Measurements from ENCODE around the gene DCAF5. TPM values are rescaled to one million over a fixed set of nuclear protein-coding genes. Genes with fewer than 3 reads are reported as not detected.
"Not testable (repeated sequence)": the region's sequence is repeated elsewhere in the genome, so short reads cannot be mapped to it uniquely, and the experiment has no call there.

The DCAF5 gene
- total RNA-seq, 2 donors from 2014 or later = 20.5 to 25.4 TPM

- Histone ChIP-seq H3K4me3 (no peak overlapping the region), H3K27ac (no peak overlapping the region), H3K27me3 (no peaks in the 10 kb centered on the region), H3K36me3 (replicated peaks in 1 of 2; ENCODE audit: insufficient read depth in 1 of 2, low read depth in 2 of 2) (no peaks in the 10 kb centered on the region), H3K9me3 (no peaks in the 10 kb centered on the region), H3K4me1 (peaks cover 11% of the 10 kb centered on the region)
- TF ChIP-seq CTCF (IDR thresholded peaks at IDR 0.05) (no peak), POLR2A (IDR thresholded peaks at IDR 0.05) (no peak)
- no peak for ATAC-seq
- 90 to 91% methylated on average over 2 of the region's 2 CpGs for WGBS, 2 donors
- intact Hi-C loops (cut with DNase I) = no loop called here
- DNase-seq = no peak
Measured at GRCh38 chr14:69190191-69190590, 37.3 kb upstream of the DCAF5 start.

DNA sequence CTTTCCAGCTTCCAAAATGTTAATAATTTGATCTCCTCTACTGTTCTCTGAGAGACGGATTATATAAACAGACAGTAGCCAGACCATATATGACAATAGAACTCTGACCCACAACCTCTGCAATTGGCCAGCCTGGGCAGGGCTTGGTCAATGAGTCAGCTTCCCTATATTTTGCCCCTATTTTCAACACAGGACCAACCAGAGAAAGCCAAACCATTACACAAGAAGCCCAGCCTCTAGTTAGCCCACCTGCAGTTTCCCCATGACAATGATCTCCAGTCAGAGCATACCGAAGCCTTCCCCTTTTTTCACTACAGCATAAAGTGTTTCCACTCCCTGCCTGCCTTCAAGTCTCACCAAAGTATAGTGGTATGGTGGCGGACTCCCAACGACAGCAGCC, 30.8 kb upstream of the DCAF5 start:
- Histone ChIP-seq H3K27ac (no peak overlapping the region), H3K9me3 (no peaks in the 10 kb centered on the region), H3K36me3 (replicated peaks in 1 of 2; ENCODE audit: insufficient read depth in 1 of 2, low read depth in 2 of 2) (no peaks in the 10 kb centered on the region), H3K4me1 (no peaks in the 10 kb centered on the region), H3K27me3 (no peaks in the 10 kb centered on the region), H3K4me3 (no peak overlapping the region)
- TF ChIP-seq POLR2A (IDR thresholded peaks at IDR 0.05) = no peak
- no peak for TF ChIP-seq CTCF (IDR thresholded peaks at IDR 0.05)
- intact Hi-C loops (cut with DNase I) = no loop called here
- 72 to 81% methylated on average over 4 of the region's 4 CpGs for WGBS, 2 donors
- ATAC-seq (no peak), DNase-seq (no peak)

- H3K27ac ChIP-seq; ATAC-seq; H3K36me3 ChIP-seq (replicated peaks in 1 of 2; ENCODE audit: insufficient read depth in 1 of 2, low read depth in 2 of 2); H3K4me1 ChIP-seq; H3K27me3 ChIP-seq; H3K9me3 ChIP-seq; H3K4me3 ChIP-seq; DNase-seq; intact Hi-C loops (cut with DNase I): not testable (repeated sequence)
- WGBS, 2 donors = 91 to 100% methylated on average over 1 of the region's 1 CpG
Measured at GRCh38 chr14:69182580-69182979, 29.7 kb upstream of the DCAF5 start.

GRCh38 chr14:69181491-69181890, 28.6 kb upstream of the DCAF5 start:
- no peaks in the 10 kb centered on the region for H3K4me1 ChIP-seq
- intact Hi-C loops (cut with DNase I) = no loop called here
- H3K9me3 ChIP-seq = no peaks in the 10 kb centered on the region
- DNase-seq (no peak), ATAC-seq (no peak)
- H3K36me3 ChIP-seq (replicated peaks in 1 of 2; ENCODE audit: insufficient read depth in 1 of 2, low read depth in 2 of 2) = no peaks in the 10 kb centered on the region
- H3K27ac ChIP-seq = no peak overlapping the region
- H3K4me3 ChIP-seq = no peak overlapping the region
- TF ChIP-seq POLR2A (IDR thresholded peaks at IDR 0.05) = no peak
- TF ChIP-seq CTCF (IDR thresholded peaks at IDR 0.05) = no peak
- no peaks in the 10 kb centered on the region for H3K27me3 ChIP-seq

- Histone ChIP-seq H3K9me3 (no peaks in the 10 kb centered on the region), H3K27ac (no peak overlapping the region), H3K4me1 (no peaks in the 10 kb centered on the region), H3K27me3 (no peaks in the 10 kb centered on the region), H3K4me3 (no peak overlapping the region), H3K36me3 (replicated peaks in 1 of 2; ENCODE audit: insufficient read depth in 1 of 2, low read depth in 2 of 2) (no peaks in the 10 kb centered on the region)
- intact Hi-C loops (cut with DNase I) = no loop called here
- ATAC-seq = no peak
- no peak for DNase-seq
- TF ChIP-seq POLR2A (IDR thresholded peaks at IDR 0.05) (no peak), CTCF (IDR thresholded peaks at IDR 0.05) (no peak)
Measured at GRCh38 chr14:69175130-69175529, 22.2 kb upstream of the DCAF5 start.
